ENCODE data around the gene CSTF1.
A peak's percentile ranks its signal among the peaks of the same experiment; 100 is the strongest.

The CSTF1 gene

GRCh38 chr20:56426926-56427325 is 34.5 kb downstream of the CSTF1 start:
- no peak for DNase-seq (ENCODE audit: low read depth in 1 of 2, low spot score in 1 of 2)

DNA sequence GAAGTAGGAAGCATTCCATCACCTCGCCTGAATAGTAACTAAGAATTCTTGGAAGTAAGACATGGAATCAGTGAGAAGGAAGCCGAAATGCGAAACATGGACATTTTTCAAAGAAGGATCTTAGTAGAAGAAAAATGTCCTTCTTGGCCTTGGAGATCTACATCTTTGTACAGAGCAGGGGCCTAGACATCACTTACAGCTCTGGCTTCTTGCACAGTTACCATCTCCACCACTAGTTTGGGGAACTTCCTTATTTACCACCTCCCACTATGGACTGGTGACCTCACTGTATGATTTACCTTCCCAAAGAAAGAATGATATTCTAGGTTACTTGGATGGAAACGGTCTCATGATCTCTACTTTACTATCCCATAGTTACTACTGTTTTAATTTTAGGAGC is 35.4 kb downstream of the CSTF1 start:
- no peak for DNase-seq (ENCODE audit: low read depth in 1 of 2, low spot score in 1 of 2)

GRCh38 chr20:56428410-56428809 is 36.0 kb downstream of the CSTF1 start:
- DNase-seq (ENCODE audit: low read depth in 1 of 2, low spot score in 1 of 2): no peak

DNA sequence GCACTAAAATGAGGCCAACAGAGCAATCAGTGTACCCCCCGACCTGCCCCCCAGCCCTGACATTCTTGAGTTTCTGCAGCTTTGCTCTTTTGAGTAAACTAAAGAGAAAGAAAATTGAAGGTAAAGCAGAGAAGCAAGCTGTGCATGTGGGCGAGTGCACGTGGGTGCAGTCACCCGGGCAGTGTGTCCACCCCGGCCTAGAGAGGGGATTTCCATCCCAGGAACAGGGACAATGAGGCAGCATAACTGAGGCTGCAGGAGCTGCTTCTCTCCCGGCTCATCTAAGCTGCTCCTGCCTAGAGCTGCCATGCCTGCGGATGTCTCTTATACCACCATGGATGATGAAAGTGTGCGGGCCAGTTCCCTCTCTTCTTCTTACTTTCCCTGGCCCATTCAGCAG is 36.4 kb downstream of the CSTF1 start:
- DNase-seq (ENCODE audit: low read depth in 1 of 2, low spot score in 1 of 2): no peak

GRCh38 chr20:56429502-56429901 is 37.1 kb downstream of the CSTF1 start:
- DNase-seq (ENCODE audit: low read depth in 1 of 2, low spot score in 1 of 2): peak in 1 of 2 donors; percentile 24

DNA sequence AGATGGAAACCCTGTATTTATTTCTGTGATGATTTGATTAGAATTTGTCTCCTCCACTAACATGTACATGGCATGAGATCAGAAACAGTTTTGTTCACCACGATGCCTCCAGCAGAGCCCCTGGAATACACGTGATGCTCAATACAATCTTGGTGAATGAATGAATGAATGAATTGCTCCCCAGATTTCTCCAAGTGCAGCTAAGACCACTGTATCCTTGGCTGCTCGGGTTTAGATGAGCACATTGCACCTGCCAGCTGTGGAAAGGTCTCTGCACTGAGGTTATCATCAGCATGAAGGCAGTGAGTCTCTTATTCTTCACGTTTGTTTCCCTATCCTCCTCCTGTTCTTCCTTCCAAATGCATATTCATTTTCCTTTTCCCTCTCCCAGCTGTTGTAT is 37.5 kb downstream of the CSTF1 start:
- DNase-seq (ENCODE audit: low read depth in 1 of 2, low spot score in 1 of 2): no peak

- DNase-seq (ENCODE audit: low read depth in 1 of 2, low spot score in 1 of 2): no peak
Observed at GRCh38 chr20:56430461-56430860, 38.0 kb downstream of the CSTF1 start.

- DNase-seq (ENCODE audit: low read depth in 1 of 2, low spot score in 1 of 2): no peak
Observed at GRCh38 chr20:56430957-56431356, 38.5 kb downstream of the CSTF1 start.

DNA sequence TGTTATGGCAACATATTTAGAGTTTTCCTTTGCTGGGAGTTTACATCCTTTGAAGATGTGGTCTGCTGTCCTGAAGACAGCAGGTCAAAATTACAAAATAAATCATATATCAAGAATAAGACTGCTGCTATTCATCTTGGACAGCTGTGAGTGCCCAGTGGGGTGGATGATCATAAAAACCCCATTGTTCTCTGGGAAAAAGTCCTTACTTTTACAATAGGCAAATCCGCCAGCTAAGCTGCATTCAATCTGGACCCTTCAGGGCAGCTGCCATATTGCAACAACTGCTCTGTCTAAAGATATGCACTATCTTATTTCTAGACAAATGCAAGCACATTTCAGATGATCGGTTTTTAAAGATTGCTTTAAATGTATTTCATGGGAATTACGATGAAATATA is 39.0 kb downstream of the CSTF1 start:
- no peak for DNase-seq (ENCODE audit: low read depth in 1 of 2, low spot score in 1 of 2)

- DNase-seq (ENCODE audit: low read depth in 1 of 2, low spot score in 1 of 2): no peak
Observed at GRCh38 chr20:56433221-56433879, 40.9 kb downstream of the CSTF1 start.

- no peak for DNase-seq (ENCODE audit: low read depth in 1 of 2, low spot score in 1 of 2)
Observed at GRCh38 chr20:56433880-56434255, 41.4 kb downstream of the CSTF1 start.

DNA sequence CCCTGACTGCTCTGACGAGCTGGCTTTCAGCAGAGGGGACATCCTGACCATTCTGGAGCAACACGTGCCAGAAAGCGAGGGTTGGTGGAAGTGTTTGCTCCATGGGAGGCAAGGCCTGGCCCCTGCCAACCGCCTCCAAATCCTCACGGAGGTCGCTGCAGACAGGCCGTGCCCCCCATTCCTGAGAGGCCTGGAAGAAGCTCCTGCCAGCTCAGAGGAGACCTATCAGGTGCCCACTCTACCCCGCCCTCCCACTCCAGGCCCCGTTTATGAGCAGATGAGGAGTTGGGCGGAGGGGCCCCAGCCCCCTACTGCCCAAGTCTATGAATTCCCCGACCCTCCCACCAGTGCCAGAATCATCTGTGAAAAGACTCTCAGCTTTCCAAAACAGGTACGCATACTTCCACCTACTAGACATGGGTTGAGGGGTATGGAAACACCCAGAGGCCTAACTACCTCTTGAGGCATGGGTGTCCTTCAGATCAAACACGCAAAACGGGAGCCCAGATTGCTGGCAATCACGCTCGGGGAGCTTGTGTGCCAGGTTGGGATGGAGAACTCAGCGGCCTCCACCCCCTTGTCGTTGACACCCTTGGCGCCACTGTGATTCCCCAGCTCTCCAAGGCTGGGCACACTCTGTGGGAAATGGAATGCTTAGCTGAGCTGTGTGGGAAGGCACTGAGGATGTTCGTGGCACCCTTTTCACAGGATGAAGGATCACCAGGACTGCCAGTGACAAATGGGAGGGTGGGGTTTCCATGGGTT is 44.9 kb downstream of the CSTF1 start:
- no peak for DNase-seq (ENCODE audit: low read depth in 1 of 2, low spot score in 1 of 2)

DNA sequence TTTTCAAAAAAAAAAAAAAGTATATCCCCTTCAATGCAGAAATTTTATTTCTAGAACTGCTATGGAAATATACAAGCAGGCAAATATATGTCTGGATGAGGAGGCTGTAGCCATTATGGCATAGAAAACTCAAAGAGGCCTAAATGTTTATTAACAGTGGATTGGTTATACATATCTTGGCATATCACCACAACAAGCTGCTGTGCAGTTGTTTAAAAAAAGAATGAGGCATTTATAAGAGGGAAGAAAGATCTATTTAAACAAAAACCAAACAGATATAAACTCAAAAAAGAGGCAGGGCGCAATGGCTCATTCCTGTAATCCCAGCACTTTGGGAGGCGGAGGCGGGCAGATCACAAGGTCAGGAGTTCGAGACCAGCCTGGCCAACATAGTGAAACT is 45.8 kb downstream of the CSTF1 start:
- no peak for DNase-seq (ENCODE audit: low read depth in 1 of 2, low spot score in 1 of 2)

DNA sequence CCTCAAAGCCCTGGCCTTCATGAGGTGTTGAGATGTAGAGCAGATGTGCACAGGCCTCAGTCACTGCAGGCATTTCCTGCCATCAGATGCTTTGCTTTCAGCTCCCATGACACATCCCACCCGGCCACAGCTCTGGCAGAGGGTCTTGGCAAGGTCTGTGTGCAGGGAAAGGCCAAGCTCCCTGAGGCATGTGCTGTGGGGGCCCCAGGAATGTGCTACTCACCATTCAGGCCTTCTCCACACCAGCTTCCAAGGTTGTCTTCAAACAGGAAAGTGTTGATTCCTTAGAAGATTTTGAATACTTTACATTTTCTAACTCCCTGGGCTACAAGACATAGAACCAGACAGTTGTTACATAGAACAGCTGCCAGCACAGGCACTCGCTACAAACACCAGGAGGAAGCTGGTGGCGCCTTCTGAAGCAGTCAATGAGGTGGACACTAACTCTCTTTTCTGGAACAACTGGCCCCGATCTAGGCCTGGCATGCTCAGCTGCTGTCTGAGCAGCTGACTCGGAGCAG is 47.4 kb downstream of the CSTF1 start:
- DNase-seq (ENCODE audit: low read depth in 1 of 2, low spot score in 1 of 2): no peak

GRCh38 chr20:56440346-56441007 is 48.0 kb downstream of the CSTF1 start:
- DNase-seq (ENCODE audit: low read depth in 1 of 2, low spot score in 1 of 2): peak in 1 of 2 donors; percentile 23

DNA sequence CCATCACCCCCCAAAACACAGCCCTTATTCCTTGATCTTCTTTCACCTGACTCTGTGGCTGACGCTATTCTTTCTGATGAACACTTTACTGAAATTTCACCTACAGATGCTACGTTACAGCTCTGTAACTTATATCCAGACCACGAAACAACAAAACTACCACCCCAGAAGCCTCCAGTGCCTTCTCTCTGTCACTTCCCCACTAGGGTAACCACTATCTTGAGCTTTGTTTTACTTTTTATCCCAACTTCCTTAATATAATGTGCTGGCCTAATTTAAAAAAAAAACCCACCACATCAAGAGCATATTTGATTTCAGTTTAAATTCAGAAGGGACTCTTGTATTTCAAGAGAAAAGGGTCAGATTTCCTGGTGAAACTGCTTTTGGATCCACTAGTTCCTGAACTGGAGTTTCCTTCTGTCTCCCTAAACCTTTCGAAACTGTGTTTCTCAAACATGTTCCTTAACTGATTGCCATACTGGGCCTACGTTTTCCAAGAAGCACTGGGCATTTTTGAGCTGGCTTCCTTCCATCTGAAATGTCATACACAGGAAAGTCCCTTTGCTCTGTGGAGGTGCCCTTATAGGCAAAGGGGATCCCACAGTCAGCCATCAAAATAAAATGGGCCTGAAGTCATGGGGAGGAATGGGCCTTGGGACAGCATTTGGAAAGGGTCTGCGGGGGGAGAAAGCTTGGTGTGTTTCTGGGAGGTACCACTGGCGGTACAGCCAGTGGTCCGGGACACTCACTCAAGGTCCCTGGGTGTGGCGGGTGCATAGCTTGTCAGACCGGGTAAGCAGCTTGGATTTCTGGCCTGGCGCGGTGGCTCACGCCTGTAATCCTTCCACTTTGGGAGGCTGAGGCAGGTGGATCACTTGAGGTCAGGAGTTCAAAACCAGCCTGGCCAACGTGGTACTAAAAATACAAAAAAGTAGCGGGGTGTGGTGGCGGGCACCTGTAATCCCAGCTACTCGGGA is 50.2 kb downstream of the CSTF1 start:
- no peak for DNase-seq (ENCODE audit: low read depth in 1 of 2, low spot score in 1 of 2)

DNA sequence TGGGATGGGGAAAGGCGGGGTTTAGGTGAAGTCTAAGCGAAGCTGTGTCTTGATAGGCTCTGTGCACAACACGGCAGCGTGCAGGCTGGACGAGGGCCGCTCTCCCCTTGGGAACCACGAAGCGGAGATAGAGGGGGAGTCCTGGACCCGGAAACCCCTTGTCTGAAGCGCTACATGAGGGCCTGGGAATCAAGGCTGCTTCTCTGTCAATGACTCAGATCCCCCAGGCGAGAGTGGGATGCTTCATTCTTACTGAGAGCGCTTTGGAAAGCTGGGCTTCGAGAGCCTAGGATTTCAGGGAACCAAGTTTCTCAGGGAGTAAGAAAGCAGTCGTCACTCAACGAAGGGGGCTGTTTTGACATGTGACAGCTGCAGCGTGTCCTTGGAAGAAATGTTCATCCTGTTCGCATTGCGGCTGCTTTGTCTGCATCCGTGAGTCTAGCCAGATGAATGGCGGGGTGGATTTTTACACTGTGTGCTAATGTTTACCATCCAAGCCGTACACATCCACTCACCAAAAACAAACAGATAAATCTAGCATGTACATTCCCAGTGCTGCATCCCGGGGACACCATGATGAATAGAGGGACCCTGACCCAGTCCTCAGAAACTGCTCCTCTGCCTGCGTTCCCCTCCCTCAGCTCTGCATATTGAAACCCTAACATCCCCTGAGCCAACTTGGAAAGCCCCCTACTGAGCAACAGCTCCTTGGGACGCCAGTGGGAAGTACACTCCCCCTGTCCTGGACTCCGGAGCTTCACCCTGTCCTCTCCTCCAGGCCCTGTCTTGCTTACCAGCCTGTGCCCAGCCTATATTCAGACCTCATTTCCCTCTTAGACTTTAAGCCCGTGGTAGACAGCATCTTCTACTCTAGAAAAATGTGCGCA is 51.5 kb downstream of the CSTF1 start:
- DNase-seq (ENCODE audit: low read depth in 1 of 2, low spot score in 1 of 2): no peak

DNA sequence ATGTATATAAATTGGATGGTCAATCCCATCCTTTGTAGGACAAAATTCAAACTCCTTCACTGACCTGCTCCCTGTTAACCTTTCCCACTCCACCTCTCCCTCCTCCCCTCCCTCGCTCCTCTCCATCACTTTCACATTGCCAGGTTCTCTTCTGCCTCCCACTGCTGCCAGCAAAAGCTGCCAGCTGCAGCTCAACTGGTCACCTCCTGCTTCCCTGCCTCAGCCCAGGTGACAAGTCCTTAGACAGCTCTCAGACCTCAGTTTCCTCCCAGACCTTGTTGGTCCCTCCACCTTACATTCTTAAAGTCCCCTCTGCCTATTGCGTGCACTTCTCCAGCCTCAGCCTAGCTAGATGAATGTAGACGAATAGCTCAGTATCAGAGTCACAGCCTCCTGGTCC is 52.7 kb downstream of the CSTF1 start:
- no peak for DNase-seq (ENCODE audit: low read depth in 1 of 2, low spot score in 1 of 2)

GRCh38 chr20:56445540-56445939 is 53.1 kb downstream of the CSTF1 start:
- DNase-seq (ENCODE audit: low read depth in 1 of 2, low spot score in 1 of 2): no peak

DNA sequence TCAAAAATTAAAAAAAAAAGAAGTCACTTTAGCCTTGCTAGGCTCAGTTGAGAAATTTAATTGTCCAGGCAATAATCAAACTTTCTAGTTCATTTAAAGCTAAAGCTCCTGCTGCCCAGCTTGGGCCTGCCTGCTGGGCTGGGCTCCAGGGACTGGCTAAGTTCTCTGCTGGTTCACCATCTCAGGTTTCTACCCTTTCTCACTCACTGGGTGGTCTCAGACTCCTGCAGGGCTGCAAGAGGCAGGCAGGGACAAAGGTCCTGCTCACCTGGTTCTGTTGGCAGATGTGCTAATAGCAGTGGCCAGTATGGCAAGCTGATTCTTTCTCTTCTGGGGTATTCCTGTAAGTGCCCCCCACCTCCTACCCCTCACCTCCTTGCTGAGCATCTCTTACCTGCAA is 54.8 kb downstream of the CSTF1 start:
- DNase-seq (ENCODE audit: low read depth in 1 of 2, low spot score in 1 of 2): no peak
